ENCODE measurements around the gene LRMDA.

- TF ChIP-seq POLR2A (IDR thresholded peaks at IDR 0.05) = no peak
- TF ChIP-seq CTCF (IDR thresholded peaks at IDR 0.05) = peak; percentile 36 to 82 (median 70)
Measured at GRCh38 chr10:75395066-75395931, 36.1 kb upstream of the LRMDA start.

All from adrenal gland (tissue), 5 donors.